ENCODE results near the gene CES2.
"Not testable (repeated sequence)": the region's sequence is repeated elsewhere in the genome, so short reads cannot be mapped to it uniquely, and the experiment has no call there.

CES2 gene

GRCh38 chr16:66895999-66896398 lies 39.3 kb upstream of the CES2 start:
- no peak for DNase-seq (ENCODE audit: extremely low read depth, insufficient read length)
- TF ChIP-seq, protein P1, sequence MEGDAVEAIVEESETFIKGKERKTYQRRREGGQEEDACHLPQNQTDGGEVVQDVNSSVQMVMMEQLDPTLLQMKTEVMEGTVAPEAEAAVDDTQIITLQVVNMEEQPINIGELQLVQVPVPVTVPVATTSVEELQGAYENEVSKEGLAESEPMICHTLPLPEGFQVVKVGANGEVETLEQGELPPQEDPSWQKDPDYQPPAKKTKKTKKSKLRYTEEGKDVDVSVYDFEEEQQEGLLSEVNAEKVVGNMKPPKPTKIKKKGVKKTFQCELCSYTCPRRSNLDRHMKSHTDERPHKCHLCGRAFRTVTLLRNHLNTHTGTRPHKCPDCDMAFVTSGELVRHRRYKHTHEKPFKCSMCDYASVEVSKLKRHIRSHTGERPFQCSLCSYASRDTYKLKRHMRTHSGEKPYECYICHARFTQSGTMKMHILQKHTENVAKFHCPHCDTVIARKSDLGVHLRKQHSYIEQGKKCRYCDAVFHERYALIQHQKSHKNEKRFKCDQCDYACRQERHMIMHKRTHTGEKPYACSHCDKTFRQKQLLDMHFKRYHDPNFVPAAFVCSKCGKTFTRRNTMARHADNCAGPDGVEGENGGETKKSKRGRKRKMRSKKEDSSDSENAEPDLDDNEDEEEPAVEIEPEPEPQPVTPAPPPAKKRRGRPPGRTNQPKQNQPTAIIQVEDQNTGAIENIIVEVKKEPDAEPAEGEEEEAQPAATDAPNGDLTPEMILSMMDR (IDR thresholded peaks at IDR 0.05; ENCODE audit: insufficient read depth, low read length, poor library complexity, severe bottlenecking): no peak

GRCh38 chr16:66896682-66897081 lies 38.6 kb upstream of the CES2 start:
- not testable (repeated sequence) for H3K4me3 ChIP-seq (replicated peaks; ENCODE audit: low read depth, low read length); DNase-seq (ENCODE audit: extremely low read depth, insufficient read length); H3K27me3 ChIP-seq (replicated peaks; ENCODE audit: control insufficient read depth, insufficient read depth, low read length); H3K36me3 ChIP-seq (ENCODE audit: control insufficient read depth, insufficient read depth, low read length)

More at GRCh38 chr16:66895999-66896398, 39.3 kb upstream of the CES2 start:
- Histone ChIP-seq H3K36me3 (ENCODE audit: control insufficient read depth, insufficient read depth, low read length) (no peaks in the 10 kb centered on the region; the same call in none of the 2 replicates), H3K27me3 (replicated peaks; ENCODE audit: control insufficient read depth, insufficient read depth, low read length) (no peaks in the 10 kb centered on the region), H3K4me3 (replicated peaks; ENCODE audit: low read depth, low read length) (no peak overlapping the region)

- Histone ChIP-seq H3K27me3 (replicated peaks; ENCODE audit: control insufficient read depth, insufficient read depth, low read length) (no peaks in the 10 kb centered on the region; the same call in 1 of the 2 replicates), H3K36me3 (ENCODE audit: control insufficient read depth, insufficient read depth, low read length) (no peaks in the 10 kb centered on the region), H3K4me3 (replicated peaks; ENCODE audit: low read depth, low read length) (no peak overlapping the region)
- TF ChIP-seq, protein P1 (IDR thresholded peaks at IDR 0.05; ENCODE audit: insufficient read depth, low read length, poor library complexity, severe bottlenecking): no peak
- no peak for DNase-seq (ENCODE audit: extremely low read depth, insufficient read length)
These were observed 37.1 kb upstream of the CES2 start for GRCh38 chr16:66898207-66898606.

- TF ChIP-seq, protein P1 (IDR thresholded peaks at IDR 0.05; ENCODE audit: insufficient read depth, low read length, poor library complexity, severe bottlenecking): no peak
- H3K36me3 ChIP-seq (ENCODE audit: control insufficient read depth, insufficient read depth, low read length): no peaks in the 10 kb centered on the region
- H3K4me3 ChIP-seq (replicated peaks; ENCODE audit: low read depth, low read length): no peak overlapping the region
- H3K27me3 ChIP-seq (replicated peaks; ENCODE audit: control insufficient read depth, insufficient read depth, low read length): no peaks in the 10 kb centered on the region; the same call in 1 of the 2 replicates
- no peak for DNase-seq (ENCODE audit: extremely low read depth, insufficient read length)
These were observed 36.4 kb upstream of the CES2 start for GRCh38 chr16:66898933-66899309.

DNA sequence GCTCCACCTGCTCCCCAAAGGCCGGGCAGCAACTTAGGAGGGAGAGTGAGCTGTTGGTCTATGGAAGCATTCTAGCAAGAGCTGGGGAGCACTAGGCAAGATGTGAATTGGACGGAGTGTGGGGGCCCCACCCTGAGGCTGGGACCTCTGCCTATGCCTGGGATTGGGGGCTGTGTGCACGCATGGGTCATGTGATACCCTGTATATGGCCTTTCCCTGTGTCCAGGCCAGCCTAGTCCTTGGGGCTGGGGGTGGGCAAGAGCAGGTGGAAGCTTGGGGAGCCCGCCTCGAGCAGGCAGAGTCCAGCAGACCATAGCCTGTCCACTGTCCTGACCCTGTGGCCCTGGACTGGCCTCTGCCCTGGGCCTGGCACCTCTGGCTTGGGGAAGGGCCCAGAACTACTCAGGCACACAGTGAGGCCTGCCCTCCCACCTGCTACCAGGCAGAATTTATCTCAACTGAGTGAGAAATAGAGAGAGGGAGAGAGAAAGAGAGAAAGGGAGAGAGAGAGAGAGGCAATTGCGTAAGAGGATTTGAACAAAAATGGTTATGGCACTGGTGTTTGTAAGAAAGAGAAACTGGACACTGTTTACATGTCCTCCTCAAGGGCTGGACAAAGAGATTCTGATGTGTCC lies 35.9 kb upstream of the CES2 start:
- TF ChIP-seq, protein P1 (IDR thresholded peaks at IDR 0.05; ENCODE audit: insufficient read depth, low read length, poor library complexity, severe bottlenecking): no peak
- Histone ChIP-seq H3K36me3 (ENCODE audit: control insufficient read depth, insufficient read depth, low read length) (no peaks in the 10 kb centered on the region), H3K4me3 (replicated peaks; ENCODE audit: low read depth, low read length) (no peak overlapping the region), H3K27me3 (replicated peaks; ENCODE audit: control insufficient read depth, insufficient read depth, low read length) (no peaks in the 10 kb centered on the region; the same call in 1 of the 2 replicates)
- no peak for DNase-seq (ENCODE audit: extremely low read depth, insufficient read length)

DNA sequence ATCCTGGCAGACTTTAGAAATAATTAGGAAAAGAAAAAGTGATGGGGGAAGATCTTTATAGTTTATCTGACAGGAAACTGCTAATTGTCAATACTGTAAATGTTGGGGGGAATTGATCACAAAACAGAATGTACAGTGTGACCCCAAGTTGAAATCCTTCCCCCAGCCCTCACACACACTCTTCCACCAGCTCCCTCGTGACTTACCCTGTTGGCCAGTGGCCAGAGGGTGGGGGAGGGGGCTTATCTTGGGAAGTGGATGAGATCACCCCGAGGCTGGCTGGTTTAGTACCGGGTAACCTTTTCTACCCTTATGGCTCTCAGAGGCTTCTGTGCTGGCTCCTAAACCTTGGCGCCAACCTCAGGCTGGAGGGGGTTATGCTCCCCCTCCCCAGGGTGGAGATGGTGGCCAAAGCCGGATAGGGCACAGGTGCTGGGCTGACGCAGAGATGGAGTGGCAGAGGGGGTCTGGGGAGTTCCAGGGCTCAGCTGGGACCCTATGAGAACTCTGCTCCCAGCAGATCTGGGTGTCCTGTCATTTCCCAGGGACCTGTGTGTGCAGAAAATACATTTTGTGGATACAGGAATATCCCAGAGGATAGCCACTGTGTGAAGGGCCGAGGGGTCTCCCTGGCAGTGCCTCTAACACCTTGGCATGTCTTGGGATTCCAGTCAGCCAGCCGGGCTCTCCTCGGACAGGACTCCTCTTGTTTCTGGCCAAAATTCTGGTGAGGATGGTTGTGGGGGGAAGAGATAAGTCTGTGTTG lies 35.2 kb upstream of the CES2 start:
- H3K4me3 ChIP-seq (replicated peaks; ENCODE audit: low read depth, low read length): no peak overlapping the region
- TF ChIP-seq, protein P1 (IDR thresholded peaks at IDR 0.05; ENCODE audit: insufficient read depth, low read length, poor library complexity, severe bottlenecking): no peak
- DNase-seq (ENCODE audit: extremely low read depth, insufficient read length): no peak
- H3K36me3 ChIP-seq (ENCODE audit: control insufficient read depth, insufficient read depth, low read length): no peaks in the 10 kb centered on the region
- no peaks in the 10 kb centered on the region; the same call in 1 of the 2 replicates for H3K27me3 ChIP-seq (replicated peaks; ENCODE audit: control insufficient read depth, insufficient read depth, low read length)
